Endothelial cell of umbilical vein (primary cell): ENCODE data around the gene CYP3A5. TPM values are rescaled to one million over a fixed set of nuclear protein-coding genes. Genes with fewer than 3 reads are reported as not detected.
"Not testable (repeated sequence)": the region's sequence is repeated elsewhere in the genome, so short reads cannot be mapped to it uniquely, and the experiment has no call there.

Experiments used
- BruUV-seq: library from RNA; stranded (reverse); fragments of 400-500 nt; replicated peaks from 2 replicates; lab custom pipeline; 2021; lab: Mats Ljungman, UMichigan
- CTCF ChIA-PET: fragments of 300-600, 350-600 bp; sonication (Branson Sonifier 250); formaldehyde crosslinking; loops from one replicate; lab custom pipeline; 2021; ENCODE audit warnings: antibody characterized with exemption, inconsistent platforms; lab: Charles Lee
- POLR2A ChIA-PET: fragments of 300-600, 350-600 bp; sonication (Branson Sonifier 250); formaldehyde crosslinking; loops from one replicate; lab custom pipeline; 2021; ENCODE audit warnings: antibody characterized with exemption, inconsistent platforms; lab: Charles Lee
- DNase-seq: peaks from one replicate; pipeline ENCODE4 v3.0.0-alpha.2; 2011; ENCODE audit warnings: low read depth, low spot score
- FAIRE-seq: peaks from 2 replicates; lab custom pipeline; 2011; peaks lifted over from hg19 to GRCh38; lab: Jason Lieb, UNC
- H2AFZ ChIP-seq: 2 replicates; pipeline ENCODE4 v1.6.0; 2012; ENCODE audit warnings: low read depth, low read length, control low read depth, inconsistent platforms
- H3K27ac ChIP-seq: 2 replicates; pipeline ENCODE4 v1.5.1; 2011; ENCODE audit warnings: low read depth, mild to moderate bottlenecking, control low read depth, low read length, moderate library complexity; ENCODE audit not compliant: insufficient read depth
- H3K27me3 ChIP-seq, 2 experiments: 2 replicates each; pipeline versions ENCODE4 v1.6.0 to v1.6.1; 2011; ENCODE audit warnings: low read length in 2 of 2, mixed read lengths in 1 of 2; ENCODE audit not compliant: control insufficient read depth in 2 of 2, insufficient read depth in 2 of 2
- H3K36me3 ChIP-seq, 2 experiments: 2 replicates in 1 of 2; 3 replicates in 1 of 2; pipeline ENCODE4 v1.5.1; 2011; ENCODE audit warnings: low read length in 2 of 2, mild to moderate bottlenecking in 1 of 2, moderate library complexity in 1 of 2; ENCODE audit not compliant: control insufficient read depth in 2 of 2, insufficient read depth in 2 of 2; ENCODE audit errors: extremely low read depth in 1 of 2
- H3K4me1 ChIP-seq: 3 replicates; pipeline ENCODE4 v1.5.1; 2011; ENCODE audit warnings: mild to moderate bottlenecking, low read length; ENCODE audit not compliant: control insufficient read depth, insufficient read depth; ENCODE audit errors: extremely low read depth
- H3K4me2 ChIP-seq: 2 replicates; pipeline ENCODE4 v1.6.1; 2011; ENCODE audit warnings: low read length, control low read depth, mixed read lengths; ENCODE audit not compliant: insufficient read depth
- H3K4me3 ChIP-seq, 3 experiments: fragments of 200-600 bp in 1 of 3; sonication (generic), shearing (Covaris generic) in 1 of 3; replicated peaks in 1 of 3; 2 replicates each; pipeline ENCODE4 v1.5.1; 2011 to 2016; ENCODE audit warnings: control low read depth in 3 of 3, low read length in 3 of 3, mild to moderate bottlenecking in 2 of 3, inconsistent platforms in 1 of 3, low read depth in 1 of 3, moderate library complexity in 1 of 3; ENCODE audit not compliant: insufficient read depth in 1 of 3
- H3K79me2 ChIP-seq: 2 replicates; pipeline ENCODE4 v1.6.0; 2012; ENCODE audit warnings: low read length, inconsistent platforms; ENCODE audit not compliant: control insufficient read depth, insufficient read depth
- H3K9ac ChIP-seq: replicated peaks from 2 replicates; pipeline ENCODE3; 2011; ENCODE audit warnings: low read length, control low read depth; ENCODE audit not compliant: insufficient read depth; ENCODE audit errors: extremely low read depth
- H3K9me1 ChIP-seq: replicated peaks from 3 replicates; pipeline ENCODE4 v1.6.0; 2011; ENCODE audit warnings: mild to moderate bottlenecking, low read length; ENCODE audit not compliant: control insufficient read depth, insufficient read depth; ENCODE audit errors: extremely low read depth
- H3K9me3 ChIP-seq: replicated peaks from 2 replicates; pipeline ENCODE4 v1.5.1; 2012; ENCODE audit warnings: low read length, inconsistent platforms; ENCODE audit not compliant: control insufficient read depth, insufficient read depth
- H4K20me1 ChIP-seq: replicated peaks from 2 replicates; pipeline ENCODE3; 2011; ENCODE audit warnings: mild to moderate bottlenecking, low read length; ENCODE audit not compliant: control insufficient read depth, insufficient read depth; ENCODE audit errors: extremely low read depth
- CTCF ChIP-seq, 2 donors: IDR thresholded peaks; 1 replicate in 1 of 2; 2 replicates in 1 of 2; pipeline ENCODE4 v1.5.1; 2011; ENCODE audit warnings: low read length in 2 of 2, mild to moderate bottlenecking in 2 of 2, moderate library complexity in 2 of 2, control low read depth in 1 of 2, inconsistent platforms in 1 of 2, low read depth in 1 of 2; ENCODE audit not compliant: insufficient read depth in 1 of 2; ENCODE audit errors: extremely low read depth in 1 of 2
- EZH2 ChIP-seq: IDR thresholded peaks from 2 replicates; pipeline ENCODE4 v1.6.1; 2012; ENCODE audit warnings: borderline replicate concordance, low read depth, mild to moderate bottlenecking, moderate library complexity, low read length, inconsistent platforms; ENCODE audit not compliant: severe bottlenecking
- FOS ChIP-seq: IDR thresholded peaks from 2 replicates; pipeline ENCODE4 v1.6.1; 2011; ENCODE audit warnings: mild to moderate bottlenecking, low read length, moderate library complexity, borderline replicate concordance; ENCODE audit not compliant: insufficient read depth
- GATA2 ChIP-seq: IDR thresholded peaks from 2 replicates; pipeline ENCODE4 v1.7.0; 2011; ENCODE audit warnings: low read depth, mild to moderate bottlenecking, moderate library complexity, mixed read lengths, low read length; ENCODE audit not compliant: insufficient read length, insufficient read depth
- JUN ChIP-seq: IDR thresholded peaks from 2 replicates; pipeline ENCODE4 v1.6.1; 2011; ENCODE audit warnings: borderline replicate concordance, low read depth; ENCODE audit not compliant: insufficient read length, insufficient read depth
- MAX ChIP-seq: IDR thresholded peaks from 2 replicates; pipeline ENCODE4 v1.6.1; 2011; ENCODE audit not compliant: insufficient read depth, insufficient read length
- MYC ChIP-seq: IDR thresholded peaks from one replicate; pipeline ENCODE4 v1.6.1; 2011; ENCODE audit warnings: mild to moderate bottlenecking, low read depth, low read length
- POLR2A ChIP-seq: IDR thresholded peaks from 2 replicates; pipeline ENCODE4 v1.6.1; 2012; ENCODE audit warnings: low read depth, mild to moderate bottlenecking, control low read depth, low read length
- POLR2AphosphoS5 ChIP-seq: IDR thresholded peaks from 2 replicates; pipeline ENCODE4 v1.6.1; 2012; ENCODE audit warnings: low read depth, mild to moderate bottlenecking, control low read depth, low read length, moderate library complexity; ENCODE audit not compliant: insufficient read depth
- dilution Hi-C: fragments of 300-500 bp; cut with MboI; formaldehyde crosslinking; loops from one replicate; pipeline ENCODE4 v1.15.0; 2019; ENCODE audit warnings: low sequenced_read_pairs; ENCODE audit not compliant: extremely low pct_ligation_motif_present
- intact Hi-C: fragments of 100-400 bp; cut with micrococcal nuclease; formaldehyde crosslinking; loops from one replicate; pipeline ENCODE4 v1.10.0; 2022
- polyA plus RNA-seq, 4 experiments: library from polyadenylated mRNA; depleted of rRNA in 3 of 4; stranded (reverse) in 3 of 4; unstranded in 1 of 4; fragments of >200 nt; gene quantifications; 2 replicates each; pipeline versions ENCODE4 v1.2.1 to v1.2.3, GENCODE V29; 2011 to 2012; ENCODE audit warnings: missing spikeins in 1 of 4
- total RNA-seq: library from RNA; stranded (reverse); gene quantifications from 2 replicates; pipeline ENCODE4 v1.2.3, GENCODE V29; 2021

Gene CYP3A5
- total and polyA plus RNA-seq, 2 donors (not counting 3 experiments of a cell fraction or from before 2014, with no cell fraction given) = not detected

GRCh38 chr7:99699946-99700345 lies 20.1 kb upstream of the CYP3A5 start:
- H3K9ac ChIP-seq = no peak overlapping the region
- no TSS peak for BruUV-seq
- FAIRE-seq = no peak
- H3K9me3 ChIP-seq = no peaks in the 10 kb centered on the region
- no peaks in the 10 kb centered on the region for H3K9me1 ChIP-seq
- peaks cover 6 to 10% of the 10 kb centered on the region in 2 experiments for H3K27me3 ChIP-seq
- H3K4me3 ChIP-seq = no peak overlapping the region
- no peak overlapping the region for H2AFZ ChIP-seq
- CTCF ChIA-PET = no interaction called here
- POLR2A ChIA-PET = no interaction called here
- TF ChIP-seq JUN (no peak), POLR2A (no peak), MYC (no peak), FOS (no peak), GATA2 (no peak), POLR2AphosphoS5 (no peak), CTCF (IDR thresholded peaks at IDR 0.05; ENCODE audit: extremely low read depth in 1 of 2, insufficient read depth in 1 of 2, low read depth in 1 of 2, low read length in 2 of 2) (no peak), MAX (no peak), EZH2 (no peak)
- H3K36me3 ChIP-seq = no peaks in the 10 kb centered on the region
- no peaks in the 10 kb centered on the region for H4K20me1 ChIP-seq
- dilution Hi-C loops = no loop called here
- H3K4me1 ChIP-seq = peaks cover 3% of the 10 kb centered on the region
- H3K4me2 ChIP-seq = no peak overlapping the region
- H3K27ac ChIP-seq = no peak overlapping the region
- intact Hi-C loops = no loop called here
- no peak for DNase-seq
- no peaks in the 10 kb centered on the region for H3K79me2 ChIP-seq

GRCh38 chr7:99698867-99699730 lies 19.3 kb upstream of the CYP3A5 start:
- BruUV-seq, H3K36me3 ChIP-seq, H2AFZ ChIP-seq, H3K27ac ChIP-seq, intact Hi-C loops, CTCF ChIA-PET, H3K9me1 ChIP-seq, H3K4me1 ChIP-seq, H3K9me3 ChIP-seq, FAIRE-seq, H4K20me1 ChIP-seq, dilution Hi-C loops, H3K79me2 ChIP-seq, H3K9ac ChIP-seq, DNase-seq, POLR2A ChIA-PET, H3K4me3 ChIP-seq: not testable (repeated sequence)
- peak overlapping the region; percentile 24 for H3K4me2 ChIP-seq
- H3K27me3 ChIP-seq = peaks cover 6 to 15% of the 10 kb centered on the region in 2 experiments
